ENCODE measurements around the gene IL24.

The IL24 gene

GRCh38 chr1:206932177-206932576 is 34.9 kb downstream of the IL24 start:
- Histone ChIP-seq H3K4me1 (peaks cover 28 to 67% (median 55%) of the 10 kb centered on the region in 10 experiments), H3K9me3 (replicated peaks in 1 of 11) (no peaks in the 10 kb centered on the region), H3K36me3 (no peaks in the 10 kb centered on the region), H3K9ac (peak overlapping the region in 1 of 11 experiments; percentile 24; a peak in 1 of 22 replicates), H3K27ac (peak overlapping the region in 8 of 11 experiments; percentile 14 to 88 (median 48); a peak in 12 of 22 replicates), H3K4me2 (peak overlapping the region in 8 of 11 experiments; percentile 75 to 88 (median 84); a peak in 14 of 22 replicates), H3K4me3 (no peak overlapping the region), H4K20me1 (no peaks in the 10 kb centered on the region), H3K27me3 (no peaks in the 10 kb centered on the region)
- TF ChIP-seq Cebpa-rat (IDR thresholded peaks at IDR 0.05), result no peak

- no peak for TF ChIP-seq Cebpa-rat (IDR thresholded peaks at IDR 0.05)
- H3K27me3 ChIP-seq, result no peaks in the 10 kb centered on the region
- no peaks in the 10 kb centered on the region for H3K36me3 ChIP-seq
Measured at GRCh38 chr1:206933333-206933945, 36.2 kb downstream of the IL24 start.

GRCh38 chr1:206935491-206936067 is 38.3 kb downstream of the IL24 start:
- no peaks in the 10 kb centered on the region for H4K20me1 ChIP-seq
- H3K4me3 ChIP-seq, result no peak overlapping the region
- H3K9me3 ChIP-seq (replicated peaks in 1 of 11), result no peaks in the 10 kb centered on the region
- H3K4me1 ChIP-seq, result peaks cover 22 to 43% (median 35%) of the 10 kb centered on the region in 10 experiments
- H3K27me3 ChIP-seq, result no peaks in the 10 kb centered on the region
- no peak for TF ChIP-seq Cebpa-rat (IDR thresholded peaks at IDR 0.05)
- H3K4me2 ChIP-seq, result no peak overlapping the region
- H3K36me3 ChIP-seq, result no peaks in the 10 kb centered on the region
- H3K9ac ChIP-seq, result no peak overlapping the region
- no peak overlapping the region for H3K27ac ChIP-seq

More at GRCh38 chr1:206933333-206933945, 36.2 kb downstream of the IL24 start:
- H4K20me1 ChIP-seq, result no peaks in the 10 kb centered on the region
- H3K4me1 ChIP-seq, result peaks cover 28 to 60% (median 48%) of the 10 kb centered on the region in 10 experiments
- H3K4me2 ChIP-seq, result peak overlapping the region in 6 of 11 experiments; percentile 13 to 88 (median 84); a peak in 7 of 22 replicates
- H3K27ac ChIP-seq, result peak overlapping the region in 2 of 11 experiments; percentile 4 to 84; a peak in 1 of 22 replicates
- no peaks in the 10 kb centered on the region for H3K9me3 ChIP-seq (replicated peaks in 1 of 11)
- H3K4me3 ChIP-seq, result no peak overlapping the region
- peak overlapping the region in 1 of 11 experiments; percentile 15; a peak in 1 of 22 replicates for H3K9ac ChIP-seq

GRCh38 chr1:206937425-206937824 is 40.2 kb downstream of the IL24 start:
- Histone ChIP-seq H3K4me3 (no peak overlapping the region), H4K20me1 (no peaks in the 10 kb centered on the region), H3K9me3 (replicated peaks in 1 of 11) (no peaks in the 10 kb centered on the region), H3K4me2 (peak overlapping the region in 3 of 11 experiments; percentile 19 to 36 (median 20); a peak in 4 of 22 replicates), H3K9ac (no peak overlapping the region), H3K27me3 (no peaks in the 10 kb centered on the region), H3K36me3 (no peaks in the 10 kb centered on the region), H3K4me1 (peaks cover 7 to 24% (median 17%) of the 10 kb centered on the region in 10 experiments; a peak in 18 of 20 replicates), H3K27ac (no peak overlapping the region)
- no peak for TF ChIP-seq Cebpa-rat (IDR thresholded peaks at IDR 0.05)

GRCh38 chr1:206939131-206939530 is 41.9 kb downstream of the IL24 start:
- Histone ChIP-seq H3K9ac (no peak overlapping the region), H3K27me3 (no peaks in the 10 kb centered on the region), H3K4me1 (peaks cover 0 to 12% (median 9%) of the 10 kb centered on the region in 10 experiments; a peak in 12 of 20 replicates), H3K4me3 (no peak overlapping the region), H3K27ac (no peak overlapping the region), H4K20me1 (no peaks in the 10 kb centered on the region), H3K36me3 (no peaks in the 10 kb centered on the region), H3K9me3 (replicated peaks in 1 of 11) (no peaks in the 10 kb centered on the region), H3K4me2 (no peak overlapping the region)
- no peak for TF ChIP-seq Cebpa-rat (IDR thresholded peaks at IDR 0.05)

- no peak overlapping the region for H3K4me3 ChIP-seq
- no peaks in the 10 kb centered on the region for H3K27me3 ChIP-seq
- no peak overlapping the region for H3K27ac ChIP-seq
- peaks cover 0 to 12% (median 7%) of the 10 kb centered on the region in 10 experiments; a peak in 12 of 20 replicates for H3K4me1 ChIP-seq
- H3K36me3 ChIP-seq, result no peaks in the 10 kb centered on the region
- no peaks in the 10 kb centered on the region for H4K20me1 ChIP-seq
- no peak overlapping the region for H3K9ac ChIP-seq
- H3K4me2 ChIP-seq, result peak overlapping the region in 6 of 11 experiments; percentile 2 to 47 (median 34); a peak in 8 of 22 replicates
- TF ChIP-seq Cebpa-rat (IDR thresholded peaks at IDR 0.05), result no peak
- H3K9me3 ChIP-seq (replicated peaks in 1 of 11), result no peaks in the 10 kb centered on the region
Measured at GRCh38 chr1:206939841-206940587, 42.8 kb downstream of the IL24 start.

- Histone ChIP-seq H3K27ac (no peak overlapping the region), H3K36me3 (no peaks in the 10 kb centered on the region), H4K20me1 (no peaks in the 10 kb centered on the region), H3K9me3 (replicated peaks in 1 of 11) (no peaks in the 10 kb centered on the region), H3K27me3 (no peaks in the 10 kb centered on the region), H3K4me2 (peak overlapping the region in 6 of 11 experiments; percentile 2 to 47 (median 34); a peak in 7 of 22 replicates), H3K9ac (no peak overlapping the region), H3K4me1 (peaks cover 0 to 12% (median 7%) of the 10 kb centered on the region in 10 experiments; a peak in 12 of 20 replicates), H3K4me3 (no peak overlapping the region)
- TF ChIP-seq Cebpa-rat (IDR thresholded peaks at IDR 0.05), result no peak
Measured at GRCh38 chr1:206940588-206940936, 43.3 kb downstream of the IL24 start.

GRCh38 chr1:206941766-206942418 is 44.6 kb downstream of the IL24 start:
- Histone ChIP-seq H3K27ac (no peak overlapping the region), H3K36me3 (no peaks in the 10 kb centered on the region), H3K4me1 (peaks cover under 1 to 20% (median 11%) of the 10 kb centered on the region in 10 experiments; a peak in 17 of 20 replicates), H4K20me1 (no peaks in the 10 kb centered on the region), H3K9ac (no peak overlapping the region), H3K9me3 (replicated peaks in 1 of 11) (no peaks in the 10 kb centered on the region), H3K4me3 (no peak overlapping the region), H3K4me2 (no peak overlapping the region), H3K27me3 (no peaks in the 10 kb centered on the region)
- no peak for TF ChIP-seq Cebpa-rat (IDR thresholded peaks at IDR 0.05)

- no peak for TF ChIP-seq Cebpa-rat (IDR thresholded peaks at IDR 0.05)
- H3K27ac ChIP-seq, result no peak overlapping the region
- H3K9me3 ChIP-seq (replicated peaks in 1 of 11), result peaks cover 0 to 3% (median 1%) of the 10 kb centered on the region in 11 experiments; a peak in 7 of 22 replicates
- no peak overlapping the region for H3K9ac ChIP-seq
- no peaks in the 10 kb centered on the region for H3K27me3 ChIP-seq
- H3K4me1 ChIP-seq, result peaks cover 27 to 41% (median 36%) of the 10 kb centered on the region in 10 experiments
- no peak overlapping the region for H3K4me3 ChIP-seq
- H3K36me3 ChIP-seq, result no peaks in the 10 kb centered on the region
- no peaks in the 10 kb centered on the region for H4K20me1 ChIP-seq
- no peak overlapping the region for H3K4me2 ChIP-seq
Measured at GRCh38 chr1:206944703-206945102, 47.5 kb downstream of the IL24 start.

Measured in BLaER1 treated with 17β-estradiol and CSF1 and Interleukin-3, amounts not matched to agents 10 nM and 100 nM (cell line).